Right forelimb (tissue), 1 donor: ENCODE measurements around the gene FXYD7.

Source experiments
- DNase-seq: peaks from one replicate; pipeline ENCODE4 v3.0.0-alpha.2; 2018

FXYD7 gene

DNA sequence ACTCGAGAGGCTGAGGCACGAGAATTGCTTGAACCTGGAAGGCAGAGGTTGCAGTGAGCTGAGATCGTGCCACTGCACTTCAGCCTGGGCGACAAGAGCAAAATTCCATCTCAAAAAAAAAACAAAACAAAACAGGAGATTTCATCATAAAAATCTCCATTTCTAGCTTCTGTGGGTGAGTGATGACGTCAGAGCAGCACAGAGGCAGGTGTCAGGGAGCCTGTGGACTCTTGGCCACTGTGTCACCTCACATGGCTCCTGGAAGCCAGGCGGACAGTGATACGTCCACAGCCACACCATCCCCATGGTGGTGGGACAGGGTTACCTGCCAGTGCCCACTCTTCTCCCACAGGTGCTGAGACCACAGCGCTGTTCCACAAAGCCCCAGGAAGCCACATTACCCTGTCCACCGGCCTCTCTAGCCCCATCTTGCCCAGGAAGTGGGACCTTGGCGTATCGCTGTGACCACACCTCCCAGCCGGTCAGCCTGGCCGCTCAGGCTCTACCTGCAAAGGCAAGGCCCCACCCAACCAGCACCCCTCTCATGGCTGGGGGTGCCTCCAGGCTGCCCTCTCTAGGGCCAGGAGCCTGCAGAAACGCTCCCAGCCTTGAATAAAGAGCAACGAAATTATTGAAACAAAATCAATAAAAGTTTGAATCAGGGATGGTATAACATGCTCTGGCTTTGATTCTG, 29.9 kb upstream of the FXYD7 start:
- DNase-seq = no peak

DNA sequence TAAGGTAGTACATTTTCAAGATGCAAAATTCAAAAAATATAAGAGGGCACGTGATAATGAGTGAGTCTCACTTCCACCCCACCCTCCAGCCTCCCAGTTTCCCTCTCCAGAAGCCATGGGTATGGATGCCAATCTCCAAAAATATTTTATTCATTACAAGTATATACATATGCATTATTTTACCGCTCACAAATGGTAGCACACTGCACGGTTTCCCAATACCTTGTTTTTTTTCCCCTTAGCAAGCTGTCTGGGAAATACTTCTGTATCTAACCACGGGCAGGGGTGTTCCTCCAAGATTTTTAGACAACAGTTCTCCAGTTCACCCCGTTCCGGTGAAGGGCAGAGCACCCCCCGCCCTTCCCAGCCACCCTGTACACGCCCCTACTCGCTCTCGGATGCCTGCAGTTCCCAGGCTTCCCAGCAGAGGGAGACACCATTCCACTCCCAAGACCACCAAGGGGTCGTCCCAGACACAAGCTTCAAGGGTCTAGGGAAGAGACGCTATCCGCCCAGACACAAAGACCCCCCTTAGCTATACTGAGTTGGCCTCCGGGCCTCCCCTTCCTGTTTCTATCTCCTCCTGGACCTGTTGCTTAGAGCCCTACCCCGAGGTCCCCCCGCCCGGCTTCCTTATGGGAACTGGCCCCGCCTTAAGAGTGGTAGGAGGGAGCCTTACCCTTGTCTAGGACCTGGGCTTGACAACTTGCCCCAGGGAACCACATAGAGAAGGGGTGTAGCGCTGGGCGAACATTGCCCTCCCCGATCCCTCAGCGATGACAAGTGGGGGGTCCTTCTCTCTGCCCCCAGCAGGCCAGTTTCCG, 28.5 kb upstream of the FXYD7 start:
- peak; percentile 90 for DNase-seq

DNA sequence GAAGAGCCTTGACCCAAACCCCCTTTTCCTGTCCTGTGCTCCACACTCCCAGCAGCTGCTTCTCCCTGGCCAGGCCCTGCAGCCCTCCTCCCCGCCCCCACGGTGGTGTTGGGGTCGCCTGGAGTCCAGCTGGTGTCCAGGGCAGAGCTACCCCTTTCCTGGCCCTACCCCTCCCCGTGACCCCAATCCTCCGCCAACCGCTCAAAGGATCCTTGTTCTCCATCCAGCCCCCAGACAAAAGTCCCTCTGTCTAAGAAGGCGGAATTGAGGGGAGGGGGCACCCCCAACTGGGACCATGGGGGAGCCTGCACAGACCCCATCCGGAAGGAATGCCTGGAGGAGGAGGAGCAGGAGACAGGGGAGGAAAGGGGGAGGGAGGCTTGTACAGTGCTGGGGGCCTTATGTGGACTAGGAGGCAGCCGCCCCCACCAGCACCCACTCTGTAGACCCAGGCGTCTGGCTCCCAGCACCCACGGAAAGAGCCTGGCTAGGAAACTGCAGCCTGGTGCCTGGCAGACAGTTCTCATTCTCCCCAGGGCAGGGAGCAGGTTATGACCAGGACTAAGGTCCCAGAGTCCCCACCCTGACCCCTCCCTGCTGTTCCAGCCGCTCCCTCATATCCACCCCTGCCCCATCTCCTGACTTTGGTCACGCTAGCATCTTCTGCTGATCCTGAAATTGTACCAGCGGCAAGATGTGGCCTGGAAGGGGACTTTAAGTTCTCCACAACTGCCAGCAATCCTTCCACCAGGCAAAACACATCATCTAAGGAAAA, 27.7 kb upstream of the FXYD7 start, which contains the start of gene FXYD3:
FXYD3 (plus strand) TSS at position 647 of the 775 bp plus-strand sequence. CDS start 3,554 bp downstream, outside the sequence.
- no peak for DNase-seq

DNA sequence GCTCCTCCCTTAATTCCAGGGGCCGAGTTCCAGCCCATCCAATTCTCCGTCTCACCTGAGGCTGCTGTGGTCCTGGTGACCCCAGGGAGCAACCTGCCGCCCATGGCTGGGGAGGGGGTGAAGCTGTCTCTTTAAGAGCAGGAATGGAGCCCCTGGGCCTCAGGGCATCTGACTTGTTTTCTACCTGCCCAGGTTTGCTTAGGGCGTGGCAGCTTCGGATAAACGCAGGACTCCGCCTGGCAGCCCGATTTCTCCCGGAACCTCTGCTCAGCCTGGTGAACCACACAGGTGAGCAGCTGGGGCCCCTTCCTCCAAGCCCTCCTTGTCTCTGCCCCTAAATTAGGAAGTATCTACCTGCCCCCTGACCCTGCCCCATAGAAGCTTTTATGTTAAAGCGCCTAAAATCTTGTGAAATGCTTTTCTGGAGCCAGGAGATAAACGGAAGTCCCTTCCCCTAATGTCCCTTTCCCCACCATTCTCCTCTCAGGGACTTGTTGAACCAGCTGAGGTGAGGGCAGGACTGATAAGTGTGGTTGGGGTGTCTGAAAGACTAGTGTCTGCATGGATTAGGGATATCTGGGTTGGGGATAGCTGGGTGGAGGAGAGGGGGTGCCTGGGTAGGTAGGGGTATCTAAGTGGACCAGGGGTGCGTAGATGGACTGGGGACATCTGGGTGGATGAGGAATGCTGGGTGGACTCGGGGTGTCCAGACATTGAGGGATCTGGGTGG, 26.8 kb upstream of the FXYD7 start:
- DNase-seq = no peak

DNA sequence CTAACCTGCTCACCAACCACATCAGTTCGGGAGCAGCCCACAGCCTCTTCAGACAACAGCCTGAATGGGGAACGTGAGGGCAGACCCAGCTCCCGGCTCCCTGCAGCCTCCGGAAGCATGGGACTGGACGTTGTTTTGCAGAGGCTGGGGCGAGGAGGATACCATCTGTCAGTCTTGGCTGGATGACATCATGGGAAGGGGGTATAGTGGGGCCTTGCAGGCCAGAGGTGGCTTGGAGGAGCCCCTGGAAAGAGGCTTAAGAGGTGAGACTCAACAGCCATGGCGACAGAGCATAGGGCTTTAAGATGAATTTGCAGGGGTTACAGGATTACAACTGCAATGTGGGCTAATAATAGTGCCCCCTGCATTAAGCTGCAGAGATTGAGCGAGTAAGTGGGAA, 25.9 kb upstream of the FXYD7 start:
- no peak for DNase-seq

DNA sequence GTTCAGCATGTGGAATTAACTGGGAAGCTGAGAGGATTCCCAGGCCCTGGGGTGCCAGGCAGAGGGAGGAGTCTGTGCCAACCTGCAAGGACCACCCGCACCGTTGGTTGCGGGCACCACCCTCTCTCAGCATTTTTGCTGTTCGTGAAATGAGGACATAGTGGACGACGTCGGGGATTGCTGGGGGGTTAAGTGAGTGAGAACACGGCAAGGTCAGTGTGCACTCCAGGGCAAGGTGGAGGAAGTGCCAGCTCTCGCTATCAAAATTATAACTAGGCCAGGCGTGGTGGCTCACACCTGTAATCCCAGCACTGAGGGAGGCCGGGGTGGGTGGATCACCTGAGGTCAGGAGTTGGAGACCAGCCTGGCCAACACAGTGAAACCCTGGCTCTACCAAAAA, 25.3 kb upstream of the FXYD7 start:
- no peak for DNase-seq

DNA sequence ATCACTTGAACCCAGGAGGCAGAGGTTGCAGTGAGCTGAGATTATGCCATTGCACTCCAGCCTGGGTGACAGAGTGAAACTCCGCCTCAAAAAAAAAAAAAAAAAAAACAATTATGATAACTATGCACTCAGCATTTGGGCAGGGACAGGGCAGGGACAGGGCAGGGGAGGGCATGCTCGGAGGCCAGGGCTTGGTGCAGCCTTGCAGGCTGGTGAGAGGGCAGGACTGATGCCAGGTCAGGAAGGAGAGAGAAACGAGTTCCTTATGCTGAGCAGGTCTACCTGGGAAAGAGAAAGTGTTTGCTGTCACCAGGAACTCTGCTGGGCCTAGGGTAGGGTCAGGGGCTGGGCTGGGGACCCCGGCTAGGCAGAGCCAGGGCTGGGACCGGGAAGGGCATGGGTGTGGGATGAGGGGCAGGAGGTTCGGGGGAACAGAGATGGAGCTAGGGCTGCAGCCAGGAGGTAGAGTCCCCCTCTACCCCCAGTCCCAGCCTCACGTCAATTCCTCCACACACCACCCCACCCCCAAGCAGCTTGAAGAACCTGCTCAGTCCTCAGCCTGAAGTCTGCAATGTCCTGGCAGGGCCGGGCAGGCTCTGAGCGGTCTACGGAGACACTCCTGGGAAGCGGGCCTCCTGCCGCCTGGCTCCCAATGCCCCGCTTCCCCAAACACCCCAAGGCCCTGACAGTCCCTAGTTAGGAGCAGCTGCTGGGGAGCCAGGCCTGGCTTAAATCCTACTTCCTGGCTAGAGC, 24.6 kb upstream of the FXYD7 start:
- DNase-seq = no peak

DNA sequence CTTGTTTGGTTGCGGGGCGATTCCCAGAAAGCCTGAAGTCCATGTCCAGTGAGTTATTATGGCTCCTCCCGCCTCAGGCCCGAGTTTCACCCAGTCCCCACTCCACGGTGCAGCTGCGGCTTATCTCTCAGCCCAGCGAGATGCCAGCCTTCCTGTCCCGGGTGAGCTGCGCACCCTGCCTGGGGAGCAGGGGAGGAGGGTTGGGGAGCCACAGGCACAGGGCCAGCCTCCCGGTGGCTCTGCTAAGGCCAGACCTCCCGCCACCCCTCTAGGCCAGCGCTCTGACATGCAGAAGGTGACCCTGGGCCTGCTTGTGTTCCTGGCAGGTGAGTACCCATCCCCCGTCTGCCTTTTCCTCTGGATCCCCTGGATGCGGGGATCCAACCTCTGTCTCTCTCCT, 24.0 kb upstream of the FXYD7 start:
- no peak for DNase-seq

DNA sequence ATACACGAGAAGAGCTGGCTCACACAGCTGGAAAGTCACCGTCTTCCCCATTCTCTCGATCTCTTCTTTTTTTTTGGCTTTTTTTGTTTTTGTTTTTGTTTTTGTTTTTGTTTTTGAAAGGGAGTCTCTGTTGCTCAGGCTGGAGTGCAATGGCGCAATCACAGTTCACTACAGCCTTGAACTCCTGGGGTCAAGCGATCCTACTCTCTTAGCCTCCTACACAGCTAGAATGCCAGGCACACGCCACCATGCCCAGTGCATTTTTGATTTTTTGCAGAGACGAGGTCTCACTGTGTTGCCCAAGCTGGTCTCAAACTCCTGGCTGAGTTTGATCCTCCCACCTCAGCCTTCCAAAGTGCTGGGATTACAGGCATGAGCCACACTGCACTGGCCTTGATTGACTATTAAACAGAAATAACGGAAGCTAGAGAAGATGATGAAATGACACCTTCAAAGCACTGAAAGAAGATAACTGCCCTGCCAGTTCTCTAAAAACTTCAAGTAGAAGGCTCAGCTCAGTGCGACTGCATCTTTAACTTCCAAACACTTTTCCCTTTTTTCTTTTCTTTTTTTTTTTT, 23.4 kb upstream of the FXYD7 start:
- DNase-seq = no peak

DNA sequence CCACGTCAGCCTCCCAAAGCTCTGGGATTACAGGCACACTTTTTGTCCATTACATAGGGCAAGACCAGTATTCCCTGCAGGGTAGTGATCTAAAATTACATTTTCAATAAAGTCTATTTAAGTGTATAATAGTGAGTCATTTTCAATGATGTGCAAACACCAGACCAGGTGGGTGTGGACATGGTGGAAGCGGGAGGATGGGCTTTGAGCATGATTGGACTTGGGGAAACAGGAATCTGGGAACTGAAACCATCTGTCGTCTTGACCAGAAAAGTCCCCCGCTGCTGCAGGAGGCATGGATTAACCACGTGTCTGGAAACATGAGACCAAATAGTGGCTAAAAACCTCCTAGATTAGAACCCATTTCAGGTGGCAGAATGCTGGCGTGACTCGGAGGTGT, 22.6 kb upstream of the FXYD7 start:
- no peak for DNase-seq

DNA sequence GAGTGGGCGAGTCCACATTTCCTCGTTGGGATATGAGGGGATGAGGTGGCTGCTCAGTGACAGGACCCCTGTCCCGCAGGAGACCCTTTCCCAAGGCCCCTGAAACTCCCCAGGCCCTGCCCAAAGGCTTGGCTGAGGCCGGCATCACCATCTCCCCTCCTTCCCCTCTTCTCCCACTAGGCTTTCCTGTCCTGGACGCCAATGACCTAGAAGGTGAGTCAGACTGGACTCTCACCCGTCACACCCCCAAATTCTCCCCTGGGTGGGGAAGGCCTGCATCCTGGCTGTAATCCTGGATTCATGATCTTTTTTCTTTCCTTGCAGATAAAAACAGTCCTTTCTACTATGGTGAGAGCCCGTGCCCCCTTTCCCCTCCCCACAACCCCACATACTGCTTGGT, 22.2 kb upstream of the FXYD7 start:
- no peak for DNase-seq

DNA sequence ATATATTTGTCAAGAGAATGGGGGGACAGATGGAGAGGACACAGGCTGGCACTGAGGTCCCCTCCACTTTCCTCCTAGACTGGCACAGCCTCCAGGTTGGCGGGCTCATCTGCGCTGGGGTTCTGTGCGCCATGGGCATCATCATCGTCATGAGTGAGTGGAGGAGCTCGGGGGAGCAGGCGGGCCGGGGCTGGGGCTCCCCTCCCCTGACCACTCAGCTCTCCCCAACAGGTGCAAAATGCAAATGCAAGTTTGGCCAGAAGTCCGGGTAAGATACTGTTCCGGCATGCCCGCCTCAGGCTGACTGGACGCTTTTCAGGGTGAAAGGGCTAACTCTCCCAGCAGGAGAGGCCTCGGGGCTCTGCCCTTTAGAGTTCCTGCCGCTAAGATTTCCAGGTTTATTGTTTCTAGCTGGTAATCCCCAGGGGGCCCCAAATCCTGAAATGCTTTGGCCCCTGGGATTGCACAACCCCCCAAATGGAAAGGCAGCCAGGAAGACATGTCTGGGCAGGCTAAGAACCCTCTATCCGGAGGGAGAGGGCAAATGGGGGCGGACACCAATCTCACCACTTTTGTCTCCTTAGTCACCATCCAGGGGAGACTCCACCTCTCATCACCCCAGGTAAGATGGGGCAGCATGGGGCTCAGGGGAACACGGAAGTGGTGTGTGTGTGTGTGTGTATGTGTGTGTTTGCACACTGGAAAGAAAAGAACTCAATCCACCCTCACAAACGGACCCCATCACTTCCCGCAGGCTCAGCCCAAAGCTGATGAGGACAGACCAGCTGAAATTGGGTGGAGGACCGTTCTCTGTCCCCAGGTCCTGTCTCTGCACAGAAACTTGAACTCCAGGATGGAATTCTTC, 20.1 kb upstream of the FXYD7 start:
- no peak for DNase-seq

DNA sequence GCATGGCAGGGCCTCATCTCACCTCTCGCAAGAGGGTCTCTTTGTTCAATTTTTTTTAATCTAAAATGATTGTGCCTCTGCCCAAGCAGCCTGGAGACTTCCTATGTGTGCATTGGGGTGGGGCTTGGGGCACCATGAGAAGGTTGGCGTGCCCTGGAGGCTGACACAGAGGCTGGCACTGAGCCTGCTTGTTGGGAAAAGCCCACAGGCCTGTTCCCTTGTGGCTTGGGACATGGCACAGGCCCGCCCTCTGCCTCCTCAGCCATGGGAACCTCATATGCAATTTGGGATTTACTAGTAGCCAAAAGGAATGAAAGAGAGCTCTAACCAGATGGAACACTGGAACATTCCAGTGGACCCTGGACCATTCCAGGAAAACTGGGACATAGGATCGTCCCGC, 19.5 kb upstream of the FXYD7 start:
- no peak for DNase-seq

DNA sequence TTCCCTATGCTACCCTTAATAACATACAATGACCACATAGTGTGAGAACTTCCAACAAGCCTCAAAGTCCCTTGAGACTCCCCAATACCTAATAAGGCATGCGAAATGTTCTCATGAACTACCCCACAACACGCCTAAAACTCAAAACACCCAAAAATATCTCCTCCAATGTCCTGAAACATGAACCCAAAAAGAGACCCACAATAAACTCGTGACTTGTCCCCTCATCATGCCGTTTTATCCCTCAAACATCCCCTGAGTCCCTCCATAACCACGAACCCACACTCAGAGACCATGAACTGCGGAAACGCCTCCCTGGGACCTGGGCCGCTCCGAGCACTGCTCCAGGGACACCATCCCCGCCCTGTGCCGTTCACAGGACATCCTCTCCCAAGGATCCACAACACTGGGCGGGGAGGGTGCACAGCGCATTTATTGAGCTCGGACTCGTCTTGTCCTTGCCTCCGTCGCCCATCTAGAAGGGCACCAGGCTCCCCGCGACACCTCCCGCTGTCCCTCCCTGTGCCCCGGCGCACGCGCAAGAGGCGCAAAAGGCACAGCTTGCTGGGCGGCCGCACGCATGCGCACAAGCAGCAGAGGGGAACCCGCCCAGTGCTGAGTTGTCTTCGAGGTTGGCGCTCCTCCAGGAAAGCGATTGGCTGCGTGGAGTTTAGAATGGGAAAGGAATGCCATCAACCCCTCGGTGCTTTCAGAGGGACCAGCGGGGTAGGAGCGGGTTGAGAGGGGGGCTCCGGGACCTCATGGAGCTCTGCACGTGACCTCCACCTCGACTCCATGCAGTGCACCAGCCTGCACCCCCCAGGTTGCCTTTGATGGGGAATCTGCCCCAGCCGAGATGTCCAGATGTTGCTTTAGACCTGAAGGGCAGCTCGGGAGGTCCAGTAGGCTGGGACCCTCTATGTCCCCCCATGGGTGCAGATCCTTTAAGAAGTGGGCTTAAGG, 18.7 kb upstream of the FXYD7 start:
- DNase-seq = peak; percentile 93

DNA sequence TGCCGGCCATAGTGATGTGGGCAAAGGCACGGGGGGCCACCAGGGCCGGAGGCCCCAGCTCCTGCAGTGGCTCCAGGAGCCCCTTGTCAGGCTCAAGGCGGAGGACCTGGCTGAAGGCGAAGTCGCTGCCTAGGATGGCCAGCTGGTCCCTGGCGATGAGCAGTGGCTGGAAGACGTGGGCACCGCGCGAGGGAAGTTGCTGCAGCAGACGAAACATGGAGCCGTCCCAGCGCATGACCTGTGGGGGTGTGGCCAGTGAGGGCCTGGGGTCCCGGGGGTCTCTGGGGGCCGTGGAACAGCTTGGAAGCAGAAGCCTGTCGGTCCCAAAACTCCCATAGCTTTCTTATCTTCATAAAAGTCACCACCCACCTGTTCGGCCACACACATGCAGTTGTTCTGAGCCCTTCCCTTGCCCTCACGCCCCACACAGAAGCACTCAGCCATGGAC, 17.8 kb upstream of the FXYD7 start:
- DNase-seq = no peak

DNA sequence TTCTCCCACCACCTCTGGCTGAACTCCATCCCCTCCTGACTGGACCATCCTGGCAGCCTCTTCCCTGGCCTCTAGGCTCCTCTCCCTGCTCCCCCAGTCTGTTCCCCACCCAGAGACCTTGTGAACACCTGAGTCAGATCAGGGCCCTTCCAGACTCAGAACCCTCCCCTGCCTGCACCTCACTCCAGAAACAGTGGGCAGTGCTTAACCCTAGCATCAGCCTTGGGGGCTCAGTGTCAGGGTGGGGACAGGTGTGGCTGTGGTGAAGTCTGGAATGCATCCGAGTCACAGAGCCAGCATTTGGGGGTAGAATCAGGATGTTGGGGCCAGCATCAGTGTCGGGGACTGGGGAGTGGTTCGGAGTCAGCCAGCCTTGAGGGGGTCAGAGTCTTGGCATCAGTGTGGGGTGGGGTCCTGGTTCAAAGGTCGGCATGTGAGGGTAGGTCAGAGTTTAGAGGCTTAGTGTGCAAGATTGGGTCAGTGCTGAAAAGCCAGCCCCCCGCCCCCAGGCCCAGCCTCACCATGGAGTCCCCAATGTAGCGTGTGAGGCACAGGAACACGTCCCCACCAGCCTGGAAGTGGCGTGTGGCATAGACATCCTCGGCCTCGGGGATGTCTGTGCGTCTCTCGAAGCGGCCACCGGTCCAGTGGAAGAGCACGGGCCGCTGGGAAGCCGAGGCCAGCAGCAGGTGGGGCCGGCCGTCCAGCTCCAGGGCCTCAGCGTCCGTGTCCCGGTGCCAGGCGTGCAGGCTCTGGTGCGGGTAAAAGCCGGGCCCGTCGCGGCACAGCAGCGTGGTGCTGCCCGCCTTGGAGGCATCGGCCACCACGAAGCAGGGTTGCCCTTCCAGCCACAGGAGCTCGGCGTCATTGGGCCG, 17.1 kb upstream of the FXYD7 start:
- DNase-seq = no peak

DNA sequence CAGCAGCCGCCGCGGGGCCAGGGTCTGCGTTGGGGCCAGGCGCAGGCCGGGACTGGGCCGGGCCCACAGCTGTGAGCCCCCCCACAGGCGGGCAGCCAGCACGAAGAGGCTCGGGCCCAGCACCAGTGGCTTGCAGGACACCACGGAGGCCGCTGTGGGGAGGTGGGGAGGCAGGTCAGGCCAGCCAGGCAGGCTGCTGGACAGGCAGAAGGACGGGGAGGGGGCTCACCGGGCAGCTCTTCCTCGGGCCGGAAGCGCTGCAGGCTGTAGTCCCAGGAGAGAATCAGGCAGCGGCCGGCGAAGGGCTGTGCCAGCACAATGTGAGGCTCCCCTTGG, 16.5 kb upstream of the FXYD7 start:
- no peak for DNase-seq

DNA sequence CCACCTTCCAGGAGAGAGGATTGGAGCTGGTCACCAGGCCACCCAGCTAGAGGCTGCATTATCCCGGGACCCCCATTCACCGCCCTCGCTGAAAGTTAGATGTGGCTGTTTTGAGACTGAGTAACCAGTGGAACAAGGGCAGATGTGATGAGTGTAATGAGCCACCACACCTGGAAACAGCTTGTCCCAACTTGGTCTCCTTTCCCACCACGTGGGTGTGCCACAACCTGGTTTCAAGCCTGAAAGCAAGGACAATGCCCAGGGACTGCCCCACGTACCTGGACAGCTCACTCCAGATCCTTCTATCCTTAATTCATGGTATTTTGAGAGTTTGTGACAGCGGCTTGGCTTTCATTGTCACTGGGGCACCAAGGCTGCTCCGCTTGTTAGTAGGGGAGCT, 15.2 kb upstream of the FXYD7 start:
- no peak for DNase-seq
